B cell (primary cell): ENCODE results near the gene PCNX3.

Source experiments
- CTCF ChIP-seq: fragments of 200-600 bp; IDR thresholded peaks from one replicate; pipeline ENCODE4 v1.8.0; 2022; ENCODE audit warnings: antibody characterized with exemption, mild to moderate bottlenecking
- EZH2 ChIP-seq: IDR thresholded peaks from 2 replicates; pipeline ENCODE4 v1.6.1; 2012; ENCODE audit warnings: borderline replicate concordance, low read depth, mild to moderate bottlenecking, moderate library complexity, low read length; ENCODE audit not compliant: insufficient read depth, poor library complexity, severe bottlenecking

GRCh38 chr11:65634440-65634839 is 18.9 kb downstream of the PCNX3 start:
- TF ChIP-seq CTCF (no peak), EZH2 (no peak)
